ENCODE data around the gene RENBP.

GRCh38 chrX:153907456-153907855 is 37.0 kb downstream of the RENBP start:
- TF ChIP-seq CTCF (IDR thresholded peaks at IDR 0.05; ENCODE audit: low read depth, low read length, missing input control) (no peak), TAF1 (conservative IDR thresholded peaks at IDR 0.05) (no peak), EGR1 (IDR thresholded peaks at IDR 0.05; ENCODE audit: low read depth in 2 of 2) (no peak)

All from liver (tissue), 3 donors.